ENCODE results near the gene TIAL1. TPM values are rescaled to one million over a fixed set of nuclear protein-coding genes. Genes with fewer than 3 reads are reported as not detected.

TIAL1 gene
- total and polyA plus RNA-seq, 2 of the 13 experiments (the other 11 are each of a cell fraction or from before 2014, with no cell fraction given): 31.5 to 148 TPM

- TF ChIP-seq, protein P1, sequence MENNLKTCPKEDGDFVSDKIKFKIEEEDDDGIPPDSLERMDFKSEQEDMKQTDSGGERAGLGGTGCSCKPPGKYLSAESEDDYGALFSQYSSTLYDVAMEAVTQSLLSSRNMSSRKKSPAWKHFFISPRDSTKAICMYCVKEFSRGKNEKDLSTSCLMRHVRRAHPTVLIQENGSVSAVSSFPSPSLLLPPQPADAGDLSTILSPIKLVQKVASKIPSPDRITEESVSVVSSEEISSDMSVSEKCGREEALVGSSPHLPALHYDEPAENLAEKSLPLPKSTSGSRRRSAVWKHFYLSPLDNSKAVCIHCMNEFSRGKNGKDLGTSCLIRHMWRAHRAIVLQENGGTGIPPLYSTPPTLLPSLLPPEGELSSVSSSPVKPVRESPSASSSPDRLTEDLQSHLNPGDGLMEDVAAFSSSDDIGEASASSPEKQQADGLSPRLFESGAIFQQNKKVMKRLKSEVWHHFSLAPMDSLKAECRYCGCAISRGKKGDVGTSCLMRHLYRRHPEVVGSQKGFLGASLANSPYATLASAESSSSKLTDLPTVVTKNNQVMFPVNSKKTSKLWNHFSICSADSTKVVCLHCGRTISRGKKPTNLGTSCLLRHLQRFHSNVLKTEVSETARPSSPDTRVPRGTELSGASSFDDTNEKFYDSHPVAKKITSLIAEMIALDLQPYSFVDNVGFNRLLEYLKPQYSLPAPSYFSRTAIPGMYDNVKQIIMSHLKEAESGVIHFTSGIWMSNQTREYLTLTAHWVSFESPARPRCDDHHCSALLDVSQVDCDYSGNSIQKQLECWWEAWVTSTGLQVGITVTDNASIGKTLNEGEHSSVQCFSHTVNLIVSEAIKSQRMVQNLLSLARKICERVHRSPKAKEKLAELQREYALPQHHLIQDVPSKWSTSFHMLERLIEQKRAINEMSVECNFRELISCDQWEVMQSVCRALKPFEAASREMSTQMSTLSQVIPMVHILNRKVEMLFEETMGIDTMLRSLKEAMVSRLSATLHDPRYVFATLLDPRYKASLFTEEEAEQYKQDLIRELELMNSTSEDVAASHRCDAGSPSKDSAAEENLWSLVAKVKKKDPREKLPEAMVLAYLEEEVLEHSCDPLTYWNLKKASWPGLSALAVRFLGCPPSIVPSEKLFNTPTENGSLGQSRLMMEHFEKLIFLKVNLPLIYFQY (CRISPR knock-in tag; IDR thresholded peaks at IDR 0.05; ENCODE audit: borderline replicate concordance): peak; percentile 72
- TF ChIP-seq HNF4G (IDR thresholded peaks at IDR 0.05; ENCODE audit: borderline replicate concordance, low read depth, low read length) (no peak), HNF4G (CRISPR knock-in tag; IDR thresholded peaks at IDR 0.05; ENCODE audit: borderline replicate concordance, low read depth) (no peak), STAT5B (CRISPR knock-in tag; IDR thresholded peaks at IDR 0.05) (peak; percentile 63), THAP7 (CRISPR knock-in tag; IDR thresholded peaks at IDR 0.05) (no peak), ZHX1 (CRISPR knock-in tag; IDR thresholded peaks at IDR 0.05; ENCODE audit: low read depth) (0 out of 2 replicates have a peak, but pooled peaks have one; percentile 61), RXRB (CRISPR knock-in tag; IDR thresholded peaks at IDR 0.05; ENCODE audit: borderline replicate concordance) (peak; percentile 50; the same call in 1 of the 2 replicates), ZNF562 (CRISPR knock-in tag; IDR thresholded peaks at IDR 0.05; ENCODE audit: borderline replicate concordance) (no peak), ZNF816 (CRISPR knock-in tag; IDR thresholded peaks at IDR 0.05; ENCODE audit: borderline replicate concordance) (no peak; the same call in 1 of the 2 replicates), ARNT (IDR thresholded peaks at IDR 0.05) (no peak), TEAD2 (CRISPR knock-in tag; IDR thresholded peaks at IDR 0.05) (no peak)
- TF ChIP-seq, protein P2, sequence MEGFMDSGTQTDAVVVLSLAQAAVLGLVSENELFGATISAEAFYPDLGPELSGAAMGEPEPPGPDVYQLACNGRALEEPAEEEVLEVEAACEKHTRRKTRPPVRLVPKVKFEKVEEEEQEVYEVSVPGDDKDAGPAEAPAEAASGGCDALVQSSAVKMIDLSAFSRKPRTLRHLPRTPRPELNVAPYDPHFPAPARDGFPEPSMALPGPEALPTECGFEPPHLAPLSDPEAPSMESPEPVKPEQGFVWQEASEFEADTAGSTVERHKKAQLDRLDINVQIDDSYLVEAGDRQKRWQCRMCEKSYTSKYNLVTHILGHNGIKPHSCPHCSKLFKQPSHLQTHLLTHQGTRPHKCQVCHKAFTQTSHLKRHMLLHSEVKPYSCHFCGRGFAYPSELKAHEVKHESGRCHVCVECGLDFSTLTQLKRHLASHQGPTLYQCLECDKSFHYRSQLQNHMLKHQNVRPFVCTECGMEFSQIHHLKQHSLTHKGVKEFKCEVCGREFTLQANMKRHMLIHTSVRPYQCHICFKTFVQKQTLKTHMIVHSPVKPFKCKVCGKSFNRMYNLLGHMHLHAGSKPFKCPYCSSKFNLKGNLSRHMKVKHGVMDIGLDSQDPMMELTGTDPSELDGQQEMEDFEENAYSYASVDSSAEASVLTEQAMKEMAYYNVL (CRISPR knock-in tag; IDR thresholded peaks at IDR 0.05; ENCODE audit: borderline replicate concordance): no peak; the same call in 1 of the 2 replicates
- TF ChIP-seq, protein P3, sequence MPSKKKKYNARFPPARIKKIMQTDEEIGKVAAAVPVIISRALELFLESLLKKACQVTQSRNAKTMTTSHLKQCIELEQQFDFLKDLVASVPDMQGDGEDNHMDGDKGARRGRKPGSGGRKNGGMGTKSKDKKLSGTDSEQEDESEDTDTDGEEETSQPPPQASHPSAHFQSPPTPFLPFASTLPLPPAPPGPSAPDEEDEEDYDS (CRISPR knock-in tag; IDR thresholded peaks at IDR 0.05): peak; percentile 95
- TF ChIP-seq, protein P4, sequence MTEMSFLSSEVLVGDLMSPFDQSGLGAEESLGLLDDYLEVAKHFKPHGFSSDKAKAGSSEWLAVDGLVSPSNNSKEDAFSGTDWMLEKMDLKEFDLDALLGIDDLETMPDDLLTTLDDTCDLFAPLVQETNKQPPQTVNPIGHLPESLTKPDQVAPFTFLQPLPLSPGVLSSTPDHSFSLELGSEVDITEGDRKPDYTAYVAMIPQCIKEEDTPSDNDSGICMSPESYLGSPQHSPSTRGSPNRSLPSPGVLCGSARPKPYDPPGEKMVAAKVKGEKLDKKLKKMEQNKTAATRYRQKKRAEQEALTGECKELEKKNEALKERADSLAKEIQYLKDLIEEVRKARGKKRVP (CRISPR knock-in tag; IDR thresholded peaks at IDR 0.05): peak in 1 of 2 experiments; percentile 50; a peak in 1 of 4 replicates
These were observed at the start of gene TIAL1 (continued) for GRCh38 chr10:119596537-119597404.

All from HepG2 (cell line).